Lower leg skin (tissue), 4 donors: ENCODE results near the gene CHIT1. TPM values are rescaled to one million over a fixed set of nuclear protein-coding genes. Genes with fewer than 3 reads are reported as not detected.

Experiments
- DNase-seq, 2 donors: peaks; one replicate each; pipeline ENCODE4 v3.0.0-alpha.2; 2019; ENCODE audit warnings: low spot score in 2 of 2
- H3K4me3 ChIP-seq: fragments of 200-600 bp; sonication (generic); 2 replicates; pipeline ENCODE4 v1.5.1; 2017; ENCODE audit warnings: mild to moderate bottlenecking, low read depth; ENCODE audit not compliant: poor library complexity, severe bottlenecking
- POLR2A ChIP-seq, 2 donors: fragments of 450-650 bp; IDR thresholded peaks; one replicate each; pipeline ENCODE4 v1.6.1; 2016 to 2017; ENCODE audit warnings: antibody characterized with exemption in 2 of 2, mild to moderate bottlenecking in 1 of 2, moderate library complexity in 1 of 2
- WGBS, 2 donors: methylation state at CpG; one replicate each; pipeline ENCODE4 v1.1.5; 2018; 5-methylcytosine and 5-hydroxymethylcytosine counted together
- intact Hi-C: fragments of 100-400 bp; cut with DNase I; formaldehyde crosslinking; loops from one replicate; pipeline ENCODE4 v1.15.0; 2023; ENCODE audit warnings: low total_unique reads
- total RNA-seq, 4 donors: library from RNA; depleted of rRNA; stranded (reverse); fragments of >200 nt; gene quantifications; one replicate each; pipeline ENCODE4 v1.1.0, GENCODE V29; 2016
- TF ChIP-seq, protein P1 (sequence below), 3 donors: fragments of 450-650 bp; IDR thresholded peaks; one replicate each; pipeline ENCODE4 v1.5.1; 2016; ENCODE audit warnings: antibody characterized with exemption in 3 of 3, mild to moderate bottlenecking in 3 of 3, moderate library complexity in 2 of 3

The CHIT1 gene
- total RNA-seq, 4 donors from 2014 or later, result 0.61 to 8.3 TPM; not detected in 2

DNA sequence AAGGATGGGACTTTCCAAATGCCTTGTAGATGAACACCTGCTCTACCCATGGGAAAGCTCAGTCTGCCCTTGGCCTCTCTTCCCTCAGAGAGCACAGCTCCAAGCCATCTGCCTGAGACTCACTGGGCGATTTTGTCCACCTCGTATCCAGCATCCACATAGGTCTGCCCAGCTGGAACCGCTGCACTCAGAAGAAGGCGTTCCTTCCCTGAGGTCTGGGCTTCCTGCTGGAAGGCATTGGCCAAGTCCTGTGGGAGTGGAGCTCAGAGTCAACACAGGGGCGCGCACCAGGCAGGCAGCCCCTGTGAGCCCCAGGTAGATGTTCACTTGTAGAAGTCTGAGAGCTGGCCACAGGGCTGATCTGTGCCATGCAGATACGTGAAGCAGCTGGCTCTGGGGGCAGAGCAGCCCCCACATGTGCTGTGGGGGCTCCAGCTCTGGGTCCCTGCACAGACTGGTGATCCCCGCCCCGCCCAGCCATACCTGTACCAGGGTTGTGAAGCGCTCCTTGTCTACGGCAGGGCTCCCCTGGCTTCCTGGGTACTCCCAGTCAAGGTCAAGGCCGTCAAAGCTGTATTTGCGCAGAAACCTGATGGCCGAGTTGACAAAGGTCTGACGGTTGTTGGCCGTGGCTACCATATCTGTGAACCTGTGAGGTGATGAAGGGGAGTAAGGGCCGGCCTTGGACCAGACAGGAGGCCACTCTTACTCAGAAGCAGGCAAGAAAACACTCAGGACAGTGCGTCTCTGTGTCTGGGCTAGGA, 6.3 kb downstream of the CHIT1 start:
- TF ChIP-seq, protein P1, sequence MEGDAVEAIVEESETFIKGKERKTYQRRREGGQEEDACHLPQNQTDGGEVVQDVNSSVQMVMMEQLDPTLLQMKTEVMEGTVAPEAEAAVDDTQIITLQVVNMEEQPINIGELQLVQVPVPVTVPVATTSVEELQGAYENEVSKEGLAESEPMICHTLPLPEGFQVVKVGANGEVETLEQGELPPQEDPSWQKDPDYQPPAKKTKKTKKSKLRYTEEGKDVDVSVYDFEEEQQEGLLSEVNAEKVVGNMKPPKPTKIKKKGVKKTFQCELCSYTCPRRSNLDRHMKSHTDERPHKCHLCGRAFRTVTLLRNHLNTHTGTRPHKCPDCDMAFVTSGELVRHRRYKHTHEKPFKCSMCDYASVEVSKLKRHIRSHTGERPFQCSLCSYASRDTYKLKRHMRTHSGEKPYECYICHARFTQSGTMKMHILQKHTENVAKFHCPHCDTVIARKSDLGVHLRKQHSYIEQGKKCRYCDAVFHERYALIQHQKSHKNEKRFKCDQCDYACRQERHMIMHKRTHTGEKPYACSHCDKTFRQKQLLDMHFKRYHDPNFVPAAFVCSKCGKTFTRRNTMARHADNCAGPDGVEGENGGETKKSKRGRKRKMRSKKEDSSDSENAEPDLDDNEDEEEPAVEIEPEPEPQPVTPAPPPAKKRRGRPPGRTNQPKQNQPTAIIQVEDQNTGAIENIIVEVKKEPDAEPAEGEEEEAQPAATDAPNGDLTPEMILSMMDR (IDR thresholded peaks at IDR 0.05), result no peak
- TF ChIP-seq POLR2A (IDR thresholded peaks at IDR 0.05), result no peak
- intact Hi-C loops, result loop anchor here (5.0 kb wide), 1 partner anchor 106 kb away; no protein-coding TSS in a partner anchor
- H3K4me3 ChIP-seq, result no peak overlapping the region
- 89 to 92% methylated on average over 18 of the region's 18 CpGs for WGBS, 2 donors
- DNase-seq, result no peak

DNA sequence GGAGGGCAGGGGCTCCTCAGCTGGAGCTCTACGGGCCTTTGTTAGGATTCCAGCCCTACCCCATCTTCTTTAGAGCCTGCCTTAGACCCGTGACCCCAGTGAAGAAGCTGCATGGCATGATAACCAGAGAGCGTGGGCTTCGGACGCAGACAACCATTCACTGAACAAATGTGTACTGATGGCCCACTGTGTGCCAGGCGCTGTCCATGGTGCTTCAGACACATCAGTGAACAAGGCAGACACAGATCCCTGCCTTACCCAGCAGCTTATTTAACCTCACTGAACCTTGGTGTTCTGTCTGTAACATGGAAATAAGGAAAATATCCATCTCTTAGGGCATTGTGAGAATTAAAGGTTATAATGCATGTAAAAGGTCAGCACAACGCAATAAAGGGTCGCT, 9.5 kb downstream of the CHIT1 start:
- 79 to 87% methylated on average over 8 of the region's 8 CpGs for WGBS, 2 donors
- no peak for DNase-seq
- no peak overlapping the region for H3K4me3 ChIP-seq
- no peak for TF ChIP-seq POLR2A (IDR thresholded peaks at IDR 0.05)
- TF ChIP-seq, protein P1 (IDR thresholded peaks at IDR 0.05), result no peak
- intact Hi-C loops, result loop anchor here (5.0 kb wide), 2 partner anchors 103 to 183 kb away; no protein-coding TSS in a partner anchor

DNA sequence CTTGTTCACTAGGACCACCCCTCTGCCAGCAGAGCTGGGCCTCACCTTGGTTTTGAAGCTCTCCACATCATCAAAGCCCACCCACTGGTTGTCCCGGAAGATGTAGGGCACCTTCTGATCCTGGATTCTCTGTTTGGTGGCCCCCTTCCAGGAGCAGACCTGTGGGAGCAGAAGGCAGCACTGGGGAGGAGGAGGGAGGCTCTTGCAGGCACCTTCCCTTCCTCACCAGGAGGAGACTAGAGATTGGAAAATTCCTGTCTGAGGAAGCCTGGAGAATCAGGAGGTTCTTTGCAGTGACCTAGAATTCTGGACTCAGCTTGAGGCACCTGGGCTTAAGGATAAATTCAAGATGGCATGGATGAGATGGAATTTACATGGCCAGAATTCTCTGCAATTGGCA, 10.3 kb downstream of the CHIT1 start:
- DNase-seq, result no peak
- intact Hi-C loops, result loop anchor here (5.0 kb wide), 1 partner anchor 182 kb away; no protein-coding TSS in a partner anchor
- 73 to 75% methylated on average over 1 of the region's 1 CpG for WGBS, 2 donors
- no peak for TF ChIP-seq POLR2A (IDR thresholded peaks at IDR 0.05)
- TF ChIP-seq, protein P1 (IDR thresholded peaks at IDR 0.05), result no peak
- H3K4me3 ChIP-seq, result no peak overlapping the region

DNA sequence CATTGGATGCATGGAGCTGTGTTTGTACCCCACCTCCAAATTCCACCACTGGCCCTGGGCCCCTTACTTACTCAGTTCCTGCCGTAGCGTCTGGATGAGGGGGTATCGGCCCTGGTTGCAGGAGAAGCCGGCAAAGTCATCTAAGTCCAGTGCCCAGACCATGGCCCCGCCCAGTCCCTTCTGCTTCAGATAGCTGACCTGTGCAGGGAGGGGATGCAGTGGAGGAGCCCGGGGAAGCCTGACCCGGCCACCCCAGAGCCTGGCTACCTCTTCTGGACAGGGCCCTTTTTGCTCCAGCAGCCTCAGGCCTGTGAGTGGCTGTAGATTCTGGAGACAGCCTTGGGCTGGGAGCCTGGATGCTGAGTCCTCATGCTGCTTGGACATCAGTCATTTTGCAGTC, 11.8 kb downstream of the CHIT1 start:
- no peak for TF ChIP-seq POLR2A (IDR thresholded peaks at IDR 0.05)
- TF ChIP-seq, protein P1 (IDR thresholded peaks at IDR 0.05), result no peak
- DNase-seq, result no peak
- intact Hi-C loops, result loop anchor here (5.0 kb wide), 1 partner anchor 180 kb away; no protein-coding TSS in a partner anchor
- no peak overlapping the region for H3K4me3 ChIP-seq
- 61 to 73% methylated on average over 6 to 7 of the region's 7 CpGs for WGBS, 2 donors

DNA sequence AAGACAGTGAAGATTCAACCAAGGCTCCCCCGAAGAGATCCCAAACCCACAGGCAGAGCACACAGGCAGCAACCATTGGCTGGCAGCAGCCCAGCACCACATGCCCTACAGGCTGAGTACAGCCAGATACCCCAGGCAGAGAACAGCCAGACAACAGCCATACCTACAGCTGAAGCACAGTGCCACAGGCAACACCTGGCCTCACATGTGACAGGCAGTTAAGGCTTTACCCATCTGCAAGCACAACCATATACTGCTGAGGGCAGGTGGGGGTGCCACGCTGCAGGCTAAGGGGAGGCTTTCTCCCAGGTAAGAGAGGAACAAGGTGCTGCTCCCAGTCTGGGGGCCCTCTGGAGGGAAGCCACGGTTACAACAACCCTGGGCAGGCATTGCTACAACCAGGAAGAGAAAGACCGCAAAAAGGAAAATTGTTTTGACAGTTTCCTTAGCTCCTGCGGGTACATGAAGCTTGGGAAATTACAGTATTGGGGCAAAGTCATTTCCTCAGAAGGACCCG, 12.3 kb downstream of the CHIT1 start:
- intact Hi-C loops, result loop anchor here (5.0 kb wide), 1 partner anchor 180 kb away; no protein-coding TSS in a partner anchor

More for the DNA sequence above, 12.3 kb downstream of the CHIT1 start:
- no peak overlapping the region for H3K4me3 ChIP-seq
- TF ChIP-seq POLR2A (IDR thresholded peaks at IDR 0.05), result no peak
- TF ChIP-seq, protein P1 (IDR thresholded peaks at IDR 0.05), result no peak
- no peak for DNase-seq
- WGBS, 2 donors, result 50% methylated on average over 6 of the region's 6 CpGs
